Right lobe of liver (tissue), 6 donors: ENCODE results near the gene IFNL2. TPM values are rescaled to one million over a fixed set of nuclear protein-coding genes. Genes with fewer than 3 reads are reported as not detected.
A peak's percentile ranks its signal among the peaks of the same experiment; 100 is the strongest.

Source experiments
- ATAC-seq, 4 donors: fragments of 200-7000 bp; cut with Tn5 transposase; one replicate each; pipeline ENCODE4 v1.9.1; 2020; ENCODE audit warnings: mild to moderate bottlenecking in 4 of 4, moderate library complexity in 4 of 4
- DNase-seq, 3 donors: peaks; one replicate each; pipeline ENCODE4 v3.0.0-alpha.2; 2020
- H3K27ac ChIP-seq, 3 donors: fragments of 200-600 bp; one replicate each; pipeline ENCODE4 v1.8.0; 2022
- H3K27me3 ChIP-seq, 2 donors: fragments of 200-600 bp; one replicate each; pipeline ENCODE4 v1.8.0; 2022
- H3K36me3 ChIP-seq, 4 donors: fragments of 200-600 bp; sonication (generic) in 1 of 4; one replicate each; pipeline versions ENCODE4 v1.5.1 to v1.8.0; 2017 to 2022; ENCODE audit warnings: control low read depth in 1 of 4
- H3K4me1 ChIP-seq, 4 donors: fragments of 200-600 bp; sonication (generic) in 1 of 4; one replicate each; pipeline versions ENCODE4 v1.5.1 to v1.8.0; 2017 to 2022; ENCODE audit warnings: control low read depth in 1 of 4
- H3K4me3 ChIP-seq, 3 donors: fragments of 200-600 bp; one replicate each; pipeline ENCODE4 v1.8.0; 2022
- H3K9me3 ChIP-seq, 4 donors: fragments of 200-600 bp; sonication (generic) in 1 of 4; one replicate each; pipeline versions ENCODE4 v1.5.1 to v1.8.0; 2017 to 2022; ENCODE audit warnings: control low read depth in 1 of 4
- CTCF ChIP-seq, 4 donors: fragments of 200-600 bp in 3 of 4; fragments of 450-650 bp in 1 of 4; IDR thresholded peaks; one replicate each; pipeline versions ENCODE4 v1.5.1 to v1.8.0; 2016 to 2022; ENCODE audit warnings: antibody characterized with exemption in 4 of 4, mild to moderate bottlenecking in 2 of 4
- POLR2A ChIP-seq: fragments of 450-650 bp; IDR thresholded peaks from one replicate; pipeline ENCODE4 v1.6.1; 2017; ENCODE audit warnings: antibody characterized with exemption, mild to moderate bottlenecking
- WGBS: methylation state at CpG from one replicate; pipeline ENCODE4 v1.1.6; 2018; ENCODE audit warnings: low coverage, low lambda C conversion rate; ENCODE audit not compliant: insufficient coverage; ENCODE audit errors: missing lambda C conversion rate; 5-methylcytosine and 5-hydroxymethylcytosine counted together
- intact Hi-C, 2 donors: fragments of 100-400 bp; cut with DNase I; formaldehyde crosslinking; loops; one replicate each; pipeline versions ENCODE4 v1.11.2 to v1.14.1; 2022
- total RNA-seq, 6 experiments: library from RNA; depleted of rRNA in 2 of 6; stranded (reverse); fragments of >200 nt in 2 of 6; fragmentation: NEBNext Ultra II Directional in 3 of 6; extraction: Animal tissue kit (Norgen Biotek cat#: 25700) in 3 of 6; gene quantifications; one replicate each; pipeline versions ENCODE4 v1.1.0 to v1.2.4, GENCODE V29; 2016 to 2023
- donor health status: DM: no; HTN: yes; CAD: no.
- donor health status: DM: no; HTN: no; CAD: no.
- donor health status: DM: no; HTN: no; CAD: no.
- donor health status: DM: no; HTN: yes; CAD: no.
- donor health status: DM: no; HTN: yes; CAD: no.

Gene IFNL2
- total RNA-seq, 6 experiments from 2014 or later, result not detected

- no peak for ATAC-seq
- no peak for TF ChIP-seq POLR2A
- TF ChIP-seq CTCF (IDR thresholded peaks at IDR 0.05), result no peak
- Histone ChIP-seq H3K4me3 (no peak overlapping the region), H3K9me3 (no peaks in the 10 kb centered on the region), H3K4me1 (no peaks in the 10 kb centered on the region), H3K27ac (no peak overlapping the region), H3K27me3 (no peaks in the 10 kb centered on the region), H3K36me3 (no peaks in the 10 kb centered on the region)
- DNase-seq, result no peak
- intact Hi-C loops, result no loop called here
- whole genome bisulfite sequencing, result 78% methylated on average over 5 of the region's 10 CpGs
Measured at GRCh38 chr19:39299832-39300231, 31.6 kb downstream of the IFNL2 start.

GRCh38 chr19:39301021-39301420, 32.8 kb downstream of the IFNL2 start:
- H3K27ac ChIP-seq, result no peak overlapping the region
- no peaks in the 10 kb centered on the region for H3K4me1 ChIP-seq
- intact Hi-C loops, result no loop called here
- H3K36me3 ChIP-seq, result no peaks in the 10 kb centered on the region
- TF ChIP-seq POLR2A, result no peak
- no peak for TF ChIP-seq CTCF (IDR thresholded peaks at IDR 0.05)
- WGBS, result 40% methylated on average over 1 of the region's 4 CpGs
- no peak for DNase-seq
- no peaks in the 10 kb centered on the region for H3K9me3 ChIP-seq
- no peaks in the 10 kb centered on the region for H3K27me3 ChIP-seq
- H3K4me3 ChIP-seq, result no peak overlapping the region
- no peak for ATAC-seq

- no peak for TF ChIP-seq CTCF (IDR thresholded peaks at IDR 0.05)
- no peak for TF ChIP-seq POLR2A
- intact Hi-C loops, result no loop called here
- H3K27me3 ChIP-seq, result no peaks in the 10 kb centered on the region
- H3K9me3 ChIP-seq, result no peaks in the 10 kb centered on the region
- no peak overlapping the region for H3K27ac ChIP-seq
- H3K36me3 ChIP-seq, result no peaks in the 10 kb centered on the region
- ATAC-seq (no peak), DNase-seq (no peak)
- H3K4me3 ChIP-seq, result no peak overlapping the region
- 75% methylated on average over 3 of the region's 3 CpGs for WGBS
- H3K4me1 ChIP-seq, result no peaks in the 10 kb centered on the region
Measured at GRCh38 chr19:39301562-39301961, 33.4 kb downstream of the IFNL2 start.

- Histone ChIP-seq H3K27me3 (peaks cover 4 to 12% of the 10 kb centered on the region in 2 donors), H3K4me3 (no peak overlapping the region), H3K36me3 (no peaks in the 10 kb centered on the region), H3K27ac (no peak overlapping the region), H3K4me1 (peaks cover 0 to 5% (median 0%) of the 10 kb centered on the region in 4 donors), H3K9me3 (no peaks in the 10 kb centered on the region)
- DNase-seq (no peak), ATAC-seq (peak in 1 of 4 donors; percentile 28)
- WGBS, result 39% methylated on average over 7 of the region's 10 CpGs
- intact Hi-C loops, result no loop called here
- no peak for TF ChIP-seq CTCF (IDR thresholded peaks at IDR 0.05)
- no peak for TF ChIP-seq POLR2A
Measured at GRCh38 chr19:39303373-39304184, 35.4 kb downstream of the IFNL2 start.
